SK-N-SH treated with all-trans-retinoic acid at 6 μM for 48 hours (cell line): Measurements from ENCODE around the gene FNBP1L.

ENCODE experiments used
- ARNTL ChIP-seq: fragments of 450-650 bp; formaldehyde crosslinking; IDR thresholded peaks from 2 replicates; pipeline ENCODE4 v1.5.0; 2020; ENCODE audit warnings: low read depth, mild to moderate bottlenecking, moderate library complexity, borderline replicate concordance
- PATZ1 ChIP-seq: fragments of 250-450 bp; sonication (Bioruptor Pico); IDR thresholded peaks from 2 replicates; pipeline ENCODE4 v1.8.0; 2020; ENCODE audit warnings: mild to moderate bottlenecking, moderate library complexity, borderline replicate concordance
- POU6F1 ChIP-seq: fragments of 250-450 bp; sonication (Bioruptor Pico); IDR thresholded peaks from 2 replicates; pipeline ENCODE4 v1.8.0; 2021; ENCODE audit warnings: low read depth, mild to moderate bottlenecking, moderate library complexity, borderline replicate concordance
- TCF4 ChIP-seq: fragments of 250-450 bp; sonication (Bioruptor Pico); IDR thresholded peaks from 2 replicates; pipeline ENCODE4 v1.8.0; 2021; ENCODE audit warnings: mild to moderate bottlenecking, moderate library complexity, borderline replicate concordance
- TOX ChIP-seq: fragments of 250-450 bp; sonication (Bioruptor Pico); IDR thresholded peaks from 2 replicates; pipeline ENCODE4 v1.8.0; 2021; ENCODE audit warnings: mild to moderate bottlenecking, moderate library complexity, borderline replicate concordance
- ZFP30 ChIP-seq: fragments of 450-650 bp; formaldehyde crosslinking; IDR thresholded peaks from 2 replicates; pipeline ENCODE4 v1.5.0; 2022; ENCODE audit warnings: mild to moderate bottlenecking, moderate library complexity

- TF ChIP-seq ZFP30 (CRISPR knock-in tag) (no peak), TCF4 (CRISPR knock-in tag) (no peak), PATZ1 (CRISPR knock-in tag) (no peak), POU6F1 (CRISPR knock-in tag) (no peak), ARNTL (CRISPR knock-in tag) (no peak), TOX (no peak)
Measured at GRCh38 chr1:93483200-93483599, 35.3 kb downstream of the FNBP1L start.
